Measurements from ENCODE around the gene BLOC1S1. TPM values are rescaled to one million over a fixed set of nuclear protein-coding genes. Genes with fewer than 3 reads are reported as not detected.

The BLOC1S1 gene
- total and polyA plus RNA-seq, 9 of the 15 experiments (the other 6 are each of a cell fraction or from before 2014, with no cell fraction given), result 75.2 to 161 (median 98.8) TPM

GRCh38 chr12:55716582-55716957 is 724 bp downstream of the BLOC1S1 start (continued):
- TF ChIP-seq ZNF354B (CRISPR knock-in tag; IDR thresholded peaks at IDR 0.05) (no peak), E2F5 (CRISPR knock-in tag; IDR thresholded peaks at IDR 0.05) (no peak), SRSF3 (IDR thresholded peaks at IDR 0.05; ENCODE audit: insufficient read depth, low read length) (no peak), BRD9 (IDR thresholded peaks at IDR 0.05; ENCODE audit: low read depth, partially characterized antibody) (no peak), WHSC1 (IDR thresholded peaks at IDR 0.05; ENCODE audit: low read length) (no peak), ESRRB (CRISPR knock-in tag; IDR thresholded peaks at IDR 0.05; ENCODE audit: borderline replicate concordance) (no peak), USF2 (CRISPR knock-in tag; IDR thresholded peaks at IDR 0.05) (no peak), SNAPC5 (CRISPR knock-in tag; IDR thresholded peaks at IDR 0.05) (no peak), RBM17 (IDR thresholded peaks at IDR 0.05; ENCODE audit: borderline replicate concordance, low read depth, low read length) (no peak), E2F4 (CRISPR knock-in tag; IDR thresholded peaks at IDR 0.05; ENCODE audit: low read depth) (0 out of 2 replicates have a peak, but pooled peaks have one; percentile 0), SAFB2 (IDR thresholded peaks at IDR 0.05; ENCODE audit: borderline replicate concordance, low read depth, low read length, severe bottlenecking) (no peak), HEY1 (CRISPR knock-in tag; IDR thresholded peaks at IDR 0.05; ENCODE audit: borderline replicate concordance) (no peak), ZNF764 (CRISPR knock-in tag; IDR thresholded peaks at IDR 0.05; ENCODE audit: low read depth) (no peak), ZNF239 (CRISPR knock-in tag; IDR thresholded peaks at IDR 0.05) (no peak), KDM1A (IDR thresholded peaks at IDR 0.05) (peak in 1 of 2 experiments; percentile 13; a peak in 1 of 4 replicates)
